OCI-LY1 (cell line): Measurements from ENCODE around the gene PPP1R9A.

Experiments used
- CTCF ChIP-seq: fragments of 200-600 bp; sonication (generic), shearing (Covaris generic); IDR thresholded peaks from 2 replicates; pipeline ENCODE4 v1.5.1; 2017; ENCODE audit warnings: mild to moderate bottlenecking, antibody characterized with exemption, low read length, moderate library complexity, mixed read lengths
- EZH2 ChIP-seq: fragments of 200-600 bp; sonication (generic), shearing (Covaris generic); IDR thresholded peaks from 2 replicates; pipeline ENCODE4 v1.8.0; 2017; ENCODE audit warnings: borderline replicate concordance, mixed run types, mild to moderate bottlenecking, antibody characterized with exemption, low read length, moderate library complexity, mixed read lengths

- TF ChIP-seq CTCF = no peak
- no peak for TF ChIP-seq EZH2
Measured at GRCh38 chr7:95276114-95276513, 368.7 kb downstream of the PPP1R9A start.
